ENCODE results near the gene MUC5AC.
"Not testable (repeated sequence)": the region's sequence is repeated elsewhere in the genome, so short reads cannot be mapped to it uniquely, and the experiment has no call there.

The MUC5AC gene

GRCh38 chr11:1147792-1148191, 10.0 kb upstream of the MUC5AC start:
- DNase-seq (ENCODE audit: low spot score): no peak

DNA sequence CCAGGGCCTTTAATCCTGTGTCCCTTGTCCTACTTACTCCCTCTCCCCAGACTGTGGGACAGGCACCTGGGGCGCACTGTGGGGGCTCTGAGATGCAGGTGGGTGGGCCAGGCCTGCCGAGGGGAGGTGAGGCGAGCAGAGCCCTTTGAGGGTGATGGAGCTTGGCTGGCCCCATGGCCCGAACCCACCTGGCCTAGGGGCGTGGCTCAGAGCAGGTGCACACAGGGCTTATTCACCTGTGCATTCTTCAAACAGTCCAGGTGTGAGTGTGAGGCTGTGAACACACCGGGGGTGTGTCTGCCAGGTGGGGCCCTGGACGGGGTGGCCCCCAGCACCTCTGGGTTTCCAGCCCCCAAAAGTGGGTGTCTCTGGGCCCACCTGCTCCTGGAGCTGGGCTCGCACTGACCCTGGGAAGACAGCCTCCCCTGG, 9.0 kb upstream of the MUC5AC start:
- DNase-seq (ENCODE audit: low spot score): no peak

DNA sequence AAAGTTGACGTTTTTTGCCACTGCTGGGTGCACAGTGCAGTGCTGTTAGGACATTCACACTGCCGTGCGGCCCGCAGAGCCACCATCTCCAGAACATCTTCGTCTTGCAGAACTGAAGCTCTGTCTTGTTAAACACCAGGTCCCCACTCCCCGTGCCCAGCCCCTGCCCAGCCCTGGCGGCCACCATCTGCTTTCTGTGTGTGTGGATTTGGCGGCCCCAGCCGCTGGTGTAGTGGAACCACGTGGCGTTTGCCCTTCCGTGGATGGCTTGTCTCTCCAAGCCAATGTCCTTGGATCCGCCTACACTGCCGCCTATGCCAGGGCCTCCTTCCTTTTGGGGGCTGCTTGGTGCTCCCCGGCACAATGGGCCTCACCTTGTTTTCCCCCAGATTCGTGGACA, 8.2 kb upstream of the MUC5AC start:
- DNase-seq (ENCODE audit: low spot score): no peak

DNA sequence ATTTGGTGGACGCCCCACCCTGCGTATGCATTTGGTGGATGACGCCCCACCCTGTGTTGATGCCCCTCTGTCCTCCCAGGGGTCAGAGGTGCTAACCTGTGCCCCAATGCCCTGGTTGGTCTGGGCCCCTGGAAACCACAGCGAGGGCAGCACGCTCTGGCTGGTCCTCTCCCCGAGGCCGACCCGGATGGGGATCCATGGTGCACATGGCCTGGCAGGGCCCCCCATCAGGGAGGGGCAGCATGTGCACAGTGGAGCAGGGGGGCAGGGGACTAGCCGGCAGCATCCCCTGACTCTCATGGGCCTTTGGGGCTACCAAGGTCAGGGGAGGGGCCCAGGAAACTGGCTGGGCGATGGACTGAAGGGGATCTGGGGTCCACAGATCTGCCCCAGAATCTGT, 7.6 kb upstream of the MUC5AC start:
- no peak for DNase-seq (ENCODE audit: low spot score)

- DNase-seq (ENCODE audit: low spot score): no peak
Measured at GRCh38 chr11:1150769-1151365, 6.9 kb upstream of the MUC5AC start.

- no peak for DNase-seq (ENCODE audit: low spot score)
Measured at GRCh38 chr11:1151366-1152315, 6.1 kb upstream of the MUC5AC start.

DNA sequence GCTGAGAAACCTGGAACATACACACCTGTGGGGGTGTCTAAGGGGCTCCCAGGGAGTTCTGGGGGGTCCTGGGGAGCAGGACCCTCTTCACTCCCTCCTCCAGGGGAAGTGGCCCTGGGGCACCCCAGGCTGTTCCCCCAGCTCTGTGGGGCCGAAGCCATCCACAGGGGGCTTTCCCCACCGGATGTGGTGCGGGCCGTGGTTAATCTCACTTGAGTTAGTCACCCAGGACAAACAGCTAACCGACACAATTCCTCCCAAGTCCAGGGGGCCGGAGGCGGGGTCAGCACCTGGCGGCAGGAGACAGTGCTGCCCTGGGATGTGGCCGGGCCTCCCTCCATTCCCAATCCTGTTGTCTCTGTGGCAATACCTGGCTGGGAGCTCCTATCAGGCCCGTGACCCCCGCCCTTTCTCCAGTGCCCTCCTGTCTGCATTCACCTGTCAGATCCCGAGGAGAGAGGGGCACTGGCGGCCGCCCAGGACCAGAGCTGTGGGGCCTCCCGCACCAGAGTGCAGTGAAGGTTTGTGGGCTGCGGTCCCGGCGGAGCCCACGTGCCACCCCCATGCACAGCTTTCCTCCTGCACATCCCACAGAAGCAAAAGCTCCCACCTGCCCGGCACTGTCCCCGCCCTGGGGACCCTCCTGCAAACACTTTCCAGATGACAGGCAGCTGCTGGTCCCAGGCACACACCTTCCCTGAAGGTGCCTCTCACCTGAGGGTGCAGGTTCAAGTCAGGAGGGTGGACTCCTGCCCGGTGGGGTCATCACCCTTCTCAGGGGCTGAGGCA, 5.2 kb upstream of the MUC5AC start:
- no peak for DNase-seq (ENCODE audit: low spot score)

GRCh38 chr11:1153105-1153950, 4.4 kb upstream of the MUC5AC start:
- DNase-seq (ENCODE audit: low spot score): no peak

GRCh38 chr11:1153951-1154493, 3.7 kb upstream of the MUC5AC start:
- no peak for DNase-seq (ENCODE audit: low spot score)

- DNase-seq (ENCODE audit: low spot score): not testable (repeated sequence)
Measured at GRCh38 chr11:1154656-1155055, 3.1 kb upstream of the MUC5AC start.

DNA sequence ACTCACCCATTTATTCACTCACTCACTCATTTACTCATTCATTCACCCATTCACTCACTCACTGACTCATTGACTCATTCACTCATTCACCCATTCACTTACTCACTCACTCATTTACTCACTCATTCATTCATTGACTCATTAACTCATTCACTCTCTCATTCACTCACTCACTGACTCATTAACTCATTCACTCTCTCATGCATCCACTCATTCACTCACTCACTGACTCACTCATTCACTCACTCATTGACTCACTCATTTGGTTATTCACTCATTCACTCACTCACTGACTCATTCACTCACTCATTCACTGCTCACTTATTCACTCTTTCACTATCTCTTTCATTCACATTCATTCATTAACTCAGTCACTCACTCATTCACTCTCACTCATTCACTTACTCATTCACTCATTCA, 2.5 kb upstream of the MUC5AC start:
- no peak for DNase-seq (ENCODE audit: low spot score)

GRCh38 chr11:1156506-1157340, 1.0 kb upstream of the MUC5AC start:
- DNase-seq (ENCODE audit: low spot score): no peak

DNA sequence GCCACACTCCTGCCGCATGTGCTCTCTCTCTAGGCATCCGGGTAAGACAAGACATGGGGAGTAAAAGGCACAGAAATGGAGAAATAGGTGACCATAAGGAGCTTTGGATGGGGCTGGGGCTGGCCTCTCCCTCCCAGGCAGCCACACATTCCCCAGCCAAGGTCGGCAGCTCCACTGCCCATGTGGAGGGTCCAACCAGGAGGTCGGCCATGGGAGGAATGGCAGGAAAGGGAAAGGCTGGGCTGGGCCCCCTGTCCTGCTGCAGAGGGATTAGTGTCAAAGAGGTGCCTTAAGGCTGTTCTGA, 460 bp upstream of the MUC5AC start:
- no peak for DNase-seq (ENCODE audit: low spot score)

DNA sequence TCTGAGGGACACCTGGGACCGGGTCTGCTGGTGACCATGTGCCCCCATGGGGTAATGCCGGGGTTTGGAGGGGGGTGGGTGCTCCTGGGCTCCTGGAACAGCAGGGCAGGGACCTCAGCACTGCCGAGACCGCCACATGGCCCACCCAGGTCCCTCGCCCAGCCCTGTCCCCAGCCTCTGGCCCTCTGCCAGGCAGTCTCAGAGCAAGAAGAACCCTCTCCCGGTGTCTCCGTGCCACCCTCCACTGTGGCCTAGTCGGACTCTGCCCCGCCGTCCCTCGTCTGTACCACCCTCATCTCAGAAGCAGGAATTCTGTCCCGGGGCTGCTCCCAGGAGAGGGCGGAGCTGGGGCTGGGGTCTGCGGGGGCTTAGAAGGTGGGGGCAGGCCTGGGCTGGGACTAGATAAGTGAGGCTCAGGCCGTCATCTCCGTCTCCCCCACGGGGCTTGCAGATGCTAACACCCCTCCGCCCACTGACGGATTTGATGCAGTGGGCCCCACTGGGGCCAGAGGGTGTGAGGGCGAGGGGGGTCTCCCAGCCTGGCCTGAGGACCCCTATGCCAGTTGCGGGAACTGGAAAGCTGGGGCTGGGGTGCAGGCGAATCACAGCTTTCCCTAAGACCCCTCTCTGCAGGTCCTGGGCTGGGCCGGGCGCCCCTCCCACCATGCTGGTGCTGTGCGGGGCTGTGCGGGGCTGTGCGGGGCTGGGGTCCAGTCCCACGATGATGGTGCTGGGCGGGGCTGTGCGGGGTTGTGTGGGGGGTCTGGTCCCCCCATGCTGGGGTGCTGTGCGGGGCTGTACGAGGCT, 1.1 kb downstream of the MUC5AC start:
- DNase-seq (ENCODE audit: low spot score): no peak

DNA sequence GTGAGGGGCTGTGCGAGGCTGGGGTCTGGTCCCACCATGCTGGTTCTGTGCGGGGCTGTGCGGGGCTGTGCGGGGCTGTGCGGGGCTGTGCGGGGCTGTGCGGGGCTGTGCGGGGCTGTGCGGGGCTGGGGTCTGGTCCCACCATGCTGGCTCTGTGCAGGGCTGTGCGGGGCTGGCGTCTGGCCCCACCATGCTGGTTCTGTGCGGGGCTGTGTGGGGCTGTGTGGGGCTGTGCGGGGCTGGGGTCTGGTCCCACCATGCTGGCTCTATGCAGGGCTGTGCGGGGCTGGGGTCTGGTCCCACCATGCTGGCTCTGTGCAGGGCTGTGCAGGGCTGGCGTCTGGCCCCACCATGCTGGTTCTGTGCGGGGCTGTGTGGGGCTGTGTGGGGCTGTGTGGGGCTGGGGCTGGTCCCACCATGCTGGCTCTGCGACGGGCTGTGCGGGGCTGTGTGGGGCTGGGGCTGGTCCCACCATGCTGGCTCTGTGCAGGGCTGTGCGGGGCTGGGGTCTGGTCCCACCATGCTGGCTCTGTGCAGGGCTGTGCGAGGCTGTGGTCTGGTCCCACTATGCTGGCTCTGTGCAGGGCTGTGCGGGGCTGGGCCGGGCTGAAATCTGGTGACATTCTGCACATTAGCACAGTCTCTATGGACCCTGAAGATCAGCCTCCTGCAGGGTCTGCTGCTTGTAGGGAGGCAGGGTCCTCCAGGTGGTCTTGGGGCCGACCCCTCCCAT, 1.9 kb downstream of the MUC5AC start:
- DNase-seq (ENCODE audit: low spot score): not testable (repeated sequence)

DNA sequence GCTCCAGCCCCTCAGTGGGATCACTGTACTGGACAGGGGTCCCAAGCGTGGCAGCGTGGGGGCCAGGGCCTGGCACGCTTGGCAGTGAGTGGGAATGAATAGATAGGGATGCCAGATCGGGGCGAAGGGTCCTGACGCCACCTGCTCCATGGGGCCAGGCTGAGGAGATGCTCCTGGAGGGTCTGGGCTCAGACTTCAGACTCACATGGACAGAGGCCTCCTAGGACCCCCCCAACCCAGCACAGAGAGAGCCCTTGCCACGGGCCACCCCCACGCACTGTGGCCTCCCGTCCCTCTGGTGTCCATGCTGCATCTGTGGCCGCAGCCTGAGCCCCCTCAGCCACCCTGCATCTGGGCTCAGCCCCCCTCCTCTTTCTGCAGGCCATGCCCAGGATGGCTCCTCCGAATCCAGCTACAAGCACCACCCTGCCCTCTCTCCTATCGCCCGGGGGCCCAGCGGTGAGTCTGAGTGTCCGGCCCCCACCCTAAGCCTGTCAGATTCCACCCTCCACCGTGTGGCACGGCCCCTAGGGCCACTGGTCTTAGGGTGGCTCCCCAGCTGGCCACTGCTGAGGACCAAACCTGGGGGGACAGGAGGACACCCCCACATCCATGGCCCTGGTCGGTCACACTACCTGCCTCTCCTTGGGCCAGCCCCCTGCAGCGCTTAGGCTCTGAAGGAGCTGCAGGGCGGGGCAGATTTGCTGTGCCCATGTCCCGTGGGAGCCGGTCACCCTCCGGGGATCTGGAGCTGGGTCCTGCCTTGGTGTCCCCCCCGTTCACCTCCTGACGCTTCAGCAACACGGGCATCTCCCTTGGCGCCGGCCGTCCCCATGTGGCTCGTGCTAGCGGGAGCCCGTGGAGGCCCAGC, 2.7 kb downstream of the MUC5AC start:
- no peak for DNase-seq (ENCODE audit: low spot score)

GRCh38 chr11:1161410-1162137, 3.8 kb downstream of the MUC5AC start:
- no peak for DNase-seq (ENCODE audit: low spot score)

DNA sequence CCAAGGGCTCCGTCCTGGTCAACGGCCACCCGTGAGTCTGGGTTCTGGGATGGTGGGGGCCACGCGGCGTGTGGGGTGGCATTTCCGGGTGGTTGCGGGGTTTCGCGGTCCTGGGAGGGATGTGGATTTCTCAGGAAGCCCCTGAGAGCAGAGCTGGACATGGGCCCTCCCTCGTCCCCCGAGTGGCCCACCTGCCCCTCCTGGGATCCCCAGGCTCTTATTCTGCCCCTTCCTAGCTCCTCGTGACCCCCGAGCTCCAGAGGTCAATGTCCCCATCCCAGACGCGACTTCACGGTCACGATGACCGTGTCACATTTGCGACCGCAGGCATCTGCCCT, 4.4 kb downstream of the MUC5AC start:
- DNase-seq (ENCODE audit: low spot score): no peak

Measured in cerebellar cortex (tissue), 1 donor.